SH-SY5Y (cell line): ENCODE measurements around the gene SNRNP48.

Experiments used
- GATA2 ChIP-seq: IDR thresholded peaks from 2 replicates; pipeline ENCODE4 v1.6.1; 2011; ENCODE audit warnings: mild to moderate bottlenecking, low read depth, low read length
- GATA3 ChIP-seq: IDR thresholded peaks from 2 replicates; pipeline ENCODE4 v1.6.1; 2011; ENCODE audit warnings: low read depth, mild to moderate bottlenecking, low read length, moderate library complexity

The SNRNP48 gene

GRCh38 chr6:7554533-7555275, 35.3 kb upstream of the SNRNP48 start:
- TF ChIP-seq GATA3 (no peak), GATA2 (no peak)

GRCh38 chr6:7555671-7556070, 34.3 kb upstream of the SNRNP48 start:
- no peak for TF ChIP-seq GATA2
- no peak for TF ChIP-seq GATA3

GRCh38 chr6:7556394-7557106, 33.4 kb upstream of the SNRNP48 start:
- TF ChIP-seq GATA2 (no peak), GATA3 (no peak)

GRCh38 chr6:7557652-7558051, 32.3 kb upstream of the SNRNP48 start:
- TF ChIP-seq GATA3 (no peak), GATA2 (no peak)

GRCh38 chr6:7558781-7559180, 31.2 kb upstream of the SNRNP48 start:
- TF ChIP-seq GATA3 (no peak), GATA2 (no peak)

GRCh38 chr6:7559196-7559595, 30.8 kb upstream of the SNRNP48 start:
- TF ChIP-seq GATA3 (no peak), GATA2 (no peak)

- TF ChIP-seq GATA2 (no peak), GATA3 (no peak)
These were observed 30.2 kb upstream of the SNRNP48 start for GRCh38 chr6:7559651-7560385.

GRCh38 chr6:7561153-7561964, 28.6 kb upstream of the SNRNP48 start:
- TF ChIP-seq GATA2 = no peak
- no peak for TF ChIP-seq GATA3

GRCh38 chr6:7562769-7563168, 27.2 kb upstream of the SNRNP48 start:
- TF ChIP-seq GATA3 = no peak
- TF ChIP-seq GATA2 = no peak

GRCh38 chr6:7566107-7566506, 23.9 kb upstream of the SNRNP48 start:
- no peak for TF ChIP-seq GATA3

GRCh38 chr6:7566617-7567173, 23.3 kb upstream of the SNRNP48 start:
- TF ChIP-seq GATA2 = no peak
- TF ChIP-seq GATA3 = no peak

- TF ChIP-seq GATA2 = no peak
- TF ChIP-seq GATA3 = no peak
These were observed 22.0 kb upstream of the SNRNP48 start for GRCh38 chr6:7568021-7568420.

- no peak for TF ChIP-seq GATA3
- no peak for TF ChIP-seq GATA2
These were observed 20.9 kb upstream of the SNRNP48 start for GRCh38 chr6:7569082-7569481.

GRCh38 chr6:7572213-7572943, 17.6 kb upstream of the SNRNP48 start:
- TF ChIP-seq GATA2 (no peak), GATA3 (no peak)
